KOPT-K1 (cell line): Measurements from ENCODE around the gene CERK.
A peak's percentile ranks its signal among the peaks of the same experiment; 100 is the strongest.

Experiments used
- H3K27ac ChIP-seq: fragments of 200-600 bp; sonication (generic); 2 replicates; pipeline ENCODE4 v1.5.1; 2016; ENCODE audit warnings: antibody characterized with exemption, mild to moderate bottlenecking, low read depth, low read length; ENCODE audit not compliant: poor library complexity, severe bottlenecking
- H3K36me3 ChIP-seq: fragments of 200-600 bp; sonication (generic); 2 replicates; pipeline ENCODE4 v1.5.1; 2017; ENCODE audit warnings: antibody characterized with exemption, mild to moderate bottlenecking, low read length, moderate library complexity; ENCODE audit not compliant: insufficient read depth
- H3K9me3 ChIP-seq: fragments of 200-600 bp; sonication (generic); 2 replicates; pipeline ENCODE4 v1.5.1; 2017; ENCODE audit warnings: antibody characterized with exemption, low read length, mild to moderate bottlenecking; ENCODE audit not compliant: insufficient read depth, poor library complexity, severe bottlenecking

Gene CERK

DNA sequence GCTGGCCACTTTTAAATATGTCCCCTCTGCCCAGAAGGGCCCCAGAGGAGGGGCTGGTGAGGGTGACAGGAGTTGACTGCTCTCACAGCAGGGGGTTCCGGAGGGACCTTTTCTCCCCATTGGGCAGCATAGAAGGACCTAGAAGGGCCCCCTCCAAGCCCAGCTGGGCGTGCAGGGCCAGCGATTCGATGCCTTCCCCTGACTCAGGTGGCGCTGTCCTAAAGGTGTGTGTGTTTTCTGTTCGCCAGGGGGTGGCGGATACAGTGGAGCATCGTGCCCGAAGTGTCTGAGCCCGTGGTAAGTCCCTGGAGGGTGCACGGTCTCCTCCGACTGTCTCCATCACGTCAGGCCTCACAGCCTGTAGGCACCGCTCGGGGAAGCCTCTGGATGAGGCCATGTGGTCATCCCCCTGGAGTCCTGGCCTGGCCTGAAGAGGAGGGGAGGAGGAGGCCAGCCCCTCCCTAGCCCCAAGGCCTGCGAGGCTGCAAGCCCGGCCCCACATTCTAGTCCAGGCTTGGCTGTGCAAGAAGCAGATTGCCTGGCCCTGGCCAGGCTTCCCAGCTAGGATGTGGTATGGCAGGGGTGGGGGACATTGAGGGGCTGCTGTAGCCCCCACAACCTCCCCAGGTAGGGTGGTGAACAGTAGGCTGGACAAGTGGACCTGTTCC, 71.3 kb downstream of the CERK start:
- no peak overlapping the region for H3K27ac ChIP-seq
- H3K36me3 ChIP-seq, result peaks cover 96% of the 10 kb centered on the region
- no peaks in the 10 kb centered on the region for H3K9me3 ChIP-seq

DNA sequence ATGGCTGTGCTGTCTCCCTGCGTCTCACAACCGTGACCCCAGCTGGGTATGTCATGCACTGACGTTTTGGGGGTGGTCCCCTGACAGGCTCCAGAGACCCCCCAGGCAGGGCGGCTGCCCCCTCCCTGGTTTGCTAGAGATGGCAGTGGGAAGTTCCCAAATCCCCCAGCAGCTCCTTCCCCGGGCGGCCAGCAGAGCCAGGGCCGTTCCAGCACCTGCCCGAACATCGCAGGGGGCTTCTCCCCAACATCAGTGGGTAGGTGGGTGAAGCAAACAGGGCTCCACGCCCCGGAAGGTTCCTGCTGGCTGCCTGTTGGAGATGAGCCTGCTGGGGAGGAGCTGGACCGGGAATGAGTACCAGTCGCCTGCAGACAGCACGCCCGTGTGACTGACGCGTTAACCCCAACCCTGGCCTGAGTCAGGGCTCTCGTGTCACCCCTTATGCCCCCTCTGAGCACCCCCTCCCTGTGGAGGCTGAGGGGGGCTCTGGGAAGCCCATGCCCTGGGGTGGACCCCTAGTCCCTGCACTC, 72.2 kb downstream of the CERK start:
- H3K9me3 ChIP-seq, result no peaks in the 10 kb centered on the region
- H3K36me3 ChIP-seq, result peaks cover 97% of the 10 kb centered on the region
- no peak overlapping the region for H3K27ac ChIP-seq

DNA sequence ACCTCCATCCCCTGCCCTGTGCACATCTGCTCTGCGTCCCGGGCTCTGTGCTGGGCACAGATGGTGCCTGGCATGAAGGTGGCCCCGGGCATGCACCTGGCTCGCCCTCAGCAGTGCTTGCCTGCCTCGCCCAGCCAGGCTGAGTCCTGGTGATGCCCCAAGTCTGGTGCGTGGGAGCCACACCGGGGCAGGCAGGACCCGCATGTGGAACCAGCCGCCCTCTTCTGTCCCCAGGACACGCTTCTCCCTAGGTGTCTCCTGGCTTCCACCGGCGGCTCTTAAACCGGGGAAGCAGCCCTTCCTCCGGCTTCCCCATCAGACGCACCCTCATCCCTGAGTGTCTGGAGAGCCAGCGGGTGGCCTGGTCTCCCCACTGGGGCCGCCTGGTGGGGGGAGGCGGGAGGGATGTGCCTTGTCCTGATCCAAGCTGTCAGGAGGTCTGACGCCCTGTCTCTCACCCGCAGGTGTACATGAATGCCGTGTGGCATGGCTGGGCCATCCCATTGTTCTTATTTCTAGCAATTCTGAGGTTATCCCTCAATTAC, 72.8 kb downstream of the CERK start:
- no peak overlapping the region for H3K27ac ChIP-seq
- H3K9me3 ChIP-seq, result no peaks in the 10 kb centered on the region
- H3K36me3 ChIP-seq, result peaks cover 91% of the 10 kb centered on the region

DNA sequence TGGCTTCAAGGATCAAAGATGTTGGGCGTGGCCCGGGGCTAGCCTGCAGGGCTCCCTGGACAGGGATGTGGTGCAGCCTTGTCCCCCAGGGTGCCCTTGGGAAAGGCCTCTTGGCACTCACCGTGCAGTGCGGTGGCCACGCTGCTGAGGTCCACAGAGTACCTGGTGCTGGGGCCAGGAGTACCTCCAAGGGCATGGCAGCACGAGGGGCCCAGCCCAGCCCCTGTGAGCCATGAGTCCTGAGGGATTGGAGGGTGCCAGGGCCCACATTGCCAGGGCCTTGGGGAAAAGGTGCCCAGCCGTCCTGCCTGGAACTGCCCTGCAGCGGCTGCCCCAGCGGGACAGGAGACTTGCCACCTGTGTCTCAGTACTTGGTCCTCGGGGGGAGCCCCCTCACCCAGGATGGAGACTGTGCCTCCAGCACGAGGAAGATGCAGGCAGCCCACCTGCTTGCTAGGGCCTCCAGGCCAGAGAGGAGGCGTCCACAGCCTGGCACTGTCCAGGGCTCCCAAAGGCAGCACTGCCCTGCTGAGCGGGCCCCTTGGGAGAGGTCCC, 73.7 kb downstream of the CERK start:
- Histone ChIP-seq H3K9me3 (no peaks in the 10 kb centered on the region), H3K27ac (no peak overlapping the region), H3K36me3 (peaks cover 83% of the 10 kb centered on the region)

DNA sequence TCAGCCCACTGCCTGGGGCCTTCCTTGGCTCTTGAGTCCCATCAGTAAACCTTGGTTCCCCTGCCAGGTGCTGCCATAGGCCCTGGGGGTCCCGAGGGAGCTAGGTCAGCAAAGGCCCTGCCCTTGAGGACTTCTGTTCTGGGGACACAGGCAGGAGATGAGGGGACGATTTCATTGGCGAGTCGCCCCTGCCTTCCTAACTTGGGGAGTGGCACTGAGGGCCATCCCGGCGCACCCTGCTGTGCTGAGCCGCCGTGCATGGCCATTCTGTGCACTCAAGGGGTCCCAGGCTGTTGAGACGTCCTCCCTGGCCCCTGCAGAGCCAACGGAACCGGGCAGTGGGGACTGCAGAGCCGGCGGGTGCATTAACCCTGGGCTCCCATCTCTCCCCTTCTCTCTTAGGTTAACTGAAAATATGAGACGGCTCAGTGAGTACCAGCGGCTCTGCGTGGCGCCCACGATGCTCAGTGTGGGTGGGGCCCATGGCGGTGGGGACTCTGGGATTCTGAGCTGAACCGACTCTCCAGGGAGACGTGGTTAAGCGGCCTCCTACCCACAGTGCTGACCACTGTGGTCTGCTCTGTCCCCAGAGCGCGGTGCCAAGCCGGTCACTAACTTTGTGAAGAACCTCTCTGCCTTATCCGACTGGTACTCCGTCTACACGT, 74.5 kb downstream of the CERK start:
- peaks cover 81% of the 10 kb centered on the region for H3K36me3 ChIP-seq
- no peaks in the 10 kb centered on the region for H3K9me3 ChIP-seq
- H3K27ac ChIP-seq, result no peak overlapping the region

DNA sequence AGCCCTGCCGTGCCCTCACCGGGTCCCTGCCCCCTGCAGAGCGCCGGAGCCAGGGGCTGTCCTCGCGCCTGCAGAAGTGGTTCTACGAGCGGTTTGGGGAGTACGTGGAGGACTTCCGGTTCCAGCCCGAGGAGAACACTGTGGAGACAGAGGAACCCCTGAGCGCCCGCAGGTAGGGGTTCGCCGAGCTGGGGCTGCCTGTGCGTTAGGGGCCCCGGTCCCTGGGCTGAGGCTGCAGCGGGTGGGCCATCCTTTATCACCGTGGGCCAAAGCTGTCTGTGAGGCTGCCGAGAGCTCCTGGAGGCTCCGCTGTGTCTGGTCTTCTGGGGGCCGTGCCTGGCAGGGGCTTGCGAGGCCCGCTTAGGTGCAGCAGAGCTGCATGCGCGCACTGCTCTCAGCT, 75.1 kb downstream of the CERK start:
- peaks cover 75% of the 10 kb centered on the region for H3K36me3 ChIP-seq
- no peak overlapping the region for H3K27ac ChIP-seq
- no peaks in the 10 kb centered on the region for H3K9me3 ChIP-seq

DNA sequence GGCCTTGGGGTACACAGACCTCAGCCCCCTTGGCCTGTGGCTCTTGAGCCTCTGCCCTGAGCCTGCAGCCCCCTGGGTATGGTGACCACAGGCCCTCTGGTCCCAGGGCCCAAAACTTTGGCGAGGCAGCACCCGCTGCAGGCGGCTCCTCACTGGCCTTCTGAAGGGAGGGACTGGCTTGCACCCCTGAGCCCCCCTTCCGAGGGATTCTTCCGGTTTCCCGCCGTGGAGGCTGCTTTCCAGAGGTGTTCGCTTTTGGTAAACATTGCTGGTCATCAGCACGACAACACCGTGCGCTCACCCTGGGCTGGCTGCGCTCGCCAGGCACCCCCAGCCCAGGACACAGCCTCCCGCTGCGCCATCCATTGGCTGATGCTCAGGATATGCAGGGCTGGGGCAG, 75.8 kb downstream of the CERK start:
- H3K27ac ChIP-seq, result no peak overlapping the region
- no peaks in the 10 kb centered on the region for H3K9me3 ChIP-seq
- peaks cover 67% of the 10 kb centered on the region for H3K36me3 ChIP-seq

DNA sequence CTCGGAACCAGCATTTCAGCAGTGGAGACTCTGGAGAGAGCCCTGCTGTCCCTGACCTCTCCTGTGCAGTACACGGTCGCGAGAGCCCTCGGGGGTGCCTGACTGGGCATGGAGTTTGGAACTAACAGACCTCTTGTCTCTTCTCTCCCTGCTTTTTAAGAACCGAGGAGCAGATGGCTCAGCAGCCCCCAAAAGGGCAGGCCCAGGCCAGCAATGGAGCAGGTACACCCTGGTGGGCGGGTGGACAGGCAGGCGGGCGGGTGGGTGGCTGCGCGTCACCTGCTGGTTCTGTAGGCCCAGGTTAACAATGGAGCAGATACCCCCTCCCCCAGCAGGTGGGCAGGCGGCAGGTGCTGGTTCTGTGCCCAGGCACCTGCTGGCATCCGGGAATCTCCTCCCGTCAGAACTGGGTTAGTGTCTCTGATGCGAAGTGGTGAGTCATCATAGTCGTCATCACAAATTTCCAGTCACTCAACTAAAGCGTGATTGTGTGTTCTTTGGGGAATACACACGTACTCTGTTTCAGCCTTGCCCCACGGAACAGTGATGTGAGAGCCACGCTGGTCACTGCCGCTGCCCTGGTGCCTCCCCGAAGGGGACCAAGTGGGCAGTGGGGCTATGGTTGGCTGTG, 76.7 kb downstream of the CERK start:
- peak overlapping the region; percentile 19 for H3K27ac ChIP-seq
- peaks cover 60% of the 10 kb centered on the region for H3K36me3 ChIP-seq
- no peaks in the 10 kb centered on the region for H3K9me3 ChIP-seq

DNA sequence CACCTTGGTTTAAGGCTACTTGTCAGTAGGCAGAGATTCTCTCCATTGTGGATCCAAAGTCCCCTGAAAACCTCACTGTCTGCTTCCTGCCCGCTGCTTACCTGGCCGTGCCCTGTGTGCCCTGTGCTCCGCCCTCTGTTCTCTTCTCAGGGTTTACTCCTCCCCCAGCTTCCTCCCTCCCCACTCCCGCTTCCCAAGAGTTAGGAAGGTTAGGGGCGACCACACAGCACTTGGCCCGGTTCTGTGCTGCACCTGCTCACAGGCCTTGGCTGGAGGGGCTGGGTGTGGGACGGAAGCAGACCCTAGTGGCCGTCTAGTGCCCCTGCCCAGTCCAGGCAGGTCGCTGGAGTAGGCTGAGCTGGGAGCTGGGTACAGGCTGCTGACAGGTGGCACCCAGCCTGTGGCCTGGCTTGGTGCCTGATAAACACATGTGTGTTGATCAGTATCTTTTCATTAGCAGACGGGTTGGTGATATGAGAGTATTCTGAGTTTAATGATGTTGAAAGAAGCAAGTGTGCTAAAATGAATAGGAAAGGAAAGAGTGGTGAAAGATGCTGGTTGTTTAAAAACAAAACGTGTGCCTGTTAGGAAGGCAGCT, 77.3 kb downstream of the CERK start:
- peak overlapping the region; percentile 19 for H3K27ac ChIP-seq
- no peaks in the 10 kb centered on the region for H3K9me3 ChIP-seq
- H3K36me3 ChIP-seq, result peaks cover 57% of the 10 kb centered on the region

DNA sequence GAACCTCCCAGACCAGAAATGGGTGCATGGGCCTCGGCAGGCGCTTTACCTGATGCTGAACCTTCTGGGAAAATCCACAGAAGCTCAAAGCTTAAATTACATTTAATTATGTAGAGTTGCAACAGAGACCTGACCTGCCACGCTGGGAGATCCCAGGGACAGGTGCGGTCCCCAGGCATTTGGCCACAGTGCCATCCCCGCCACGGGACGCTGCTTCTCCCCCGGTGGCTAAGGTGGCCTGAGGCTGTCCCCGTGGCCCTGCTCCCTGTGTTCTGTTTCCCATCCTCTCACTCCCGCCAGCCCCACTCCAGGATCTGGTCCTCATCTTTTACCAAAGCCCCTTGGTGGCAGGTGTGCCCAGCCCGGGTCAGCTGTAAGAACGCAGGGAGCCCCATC, 78.3 kb downstream of the CERK start:
- H3K9me3 ChIP-seq, result no peaks in the 10 kb centered on the region
- H3K36me3 ChIP-seq, result peaks cover 48% of the 10 kb centered on the region
- peak overlapping the region; percentile 19 for H3K27ac ChIP-seq

DNA sequence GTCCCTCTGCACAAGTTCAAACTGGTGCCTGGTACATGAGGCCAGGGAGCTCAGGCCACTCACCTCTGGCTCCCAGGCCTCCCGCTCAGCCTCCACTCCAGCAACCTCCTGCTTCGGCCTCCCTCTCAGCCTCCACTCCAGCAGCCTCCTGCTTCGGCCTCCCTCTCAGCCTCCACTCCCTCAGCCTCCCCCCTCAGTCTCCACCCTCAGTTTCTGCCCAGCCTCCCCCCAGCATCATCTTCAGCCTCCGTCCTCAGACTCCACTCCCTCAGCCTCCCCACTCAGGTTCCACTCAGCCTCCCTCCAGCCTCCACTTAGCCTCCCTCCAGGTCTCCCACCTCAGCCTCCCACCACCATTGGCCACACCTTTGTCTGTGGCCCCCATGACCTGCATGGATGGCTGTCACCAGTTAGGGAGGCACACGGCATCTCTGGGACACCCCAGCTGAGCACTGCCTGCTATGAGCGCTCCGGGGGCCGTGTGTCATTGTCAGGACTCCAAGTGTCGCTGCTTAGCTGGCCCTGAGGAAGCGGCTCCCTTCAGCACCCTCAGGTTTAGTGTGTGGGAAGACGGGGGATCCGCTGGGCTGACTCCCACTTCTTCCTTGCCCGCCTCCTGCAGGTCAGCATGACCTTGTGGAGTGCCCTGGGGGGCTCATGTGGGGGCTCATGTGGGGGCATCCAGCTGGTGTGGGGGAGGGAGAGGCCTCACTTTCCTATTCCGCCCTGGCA, 78.8 kb downstream of the CERK start:
- no peak overlapping the region for H3K27ac ChIP-seq
- H3K36me3 ChIP-seq, result peaks cover 42% of the 10 kb centered on the region
- no peaks in the 10 kb centered on the region for H3K9me3 ChIP-seq

DNA sequence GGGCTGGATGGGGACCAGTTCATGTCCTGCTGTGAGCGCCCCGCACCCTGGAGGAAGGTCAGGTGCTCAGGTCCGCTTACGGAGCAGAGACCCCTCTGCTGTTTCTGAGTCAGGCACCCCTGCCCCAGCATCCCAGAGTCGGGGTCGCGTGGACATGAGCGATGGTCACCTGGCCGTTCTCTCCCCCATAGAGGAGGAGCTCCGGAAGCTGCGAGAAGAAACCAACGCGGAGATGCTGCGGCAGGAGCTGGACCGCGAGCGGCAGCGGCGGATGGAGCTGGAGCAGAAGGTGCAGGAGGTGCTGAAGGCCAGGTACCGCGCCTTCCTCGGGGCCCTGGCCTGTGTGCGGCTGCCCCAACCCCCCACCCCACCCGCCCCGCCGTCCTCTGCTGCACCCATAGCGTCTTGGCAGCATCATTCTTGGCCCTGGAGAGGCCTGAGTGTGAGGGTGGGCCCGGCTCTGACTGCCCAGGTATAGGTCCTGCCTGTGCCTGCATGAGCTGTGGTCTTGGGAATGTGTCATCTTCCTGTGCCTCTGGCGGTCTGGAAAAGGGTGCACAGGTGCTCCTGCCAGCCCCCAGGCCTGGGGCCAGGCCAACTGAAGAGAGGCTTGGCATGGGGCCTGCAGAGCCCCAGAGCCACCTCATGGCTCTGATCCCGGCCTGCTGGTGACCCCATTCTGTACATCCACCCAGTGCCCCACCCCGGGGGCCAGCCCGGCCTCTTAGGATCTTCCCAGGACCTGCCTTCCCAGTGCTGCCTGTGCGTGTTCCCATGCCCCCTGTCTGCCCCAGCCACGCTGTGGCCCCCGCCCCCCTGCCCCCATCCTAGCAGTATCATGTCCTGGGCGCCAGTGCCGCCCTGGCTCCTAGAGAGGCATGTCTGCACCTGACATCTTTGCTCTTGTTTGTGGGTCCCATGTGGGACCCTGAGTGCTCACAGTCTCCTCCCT, 79.8 kb downstream of the CERK start:
- H3K9me3 ChIP-seq, result no peaks in the 10 kb centered on the region
- peaks cover 32% of the 10 kb centered on the region for H3K36me3 ChIP-seq
- no peak overlapping the region for H3K27ac ChIP-seq

DNA sequence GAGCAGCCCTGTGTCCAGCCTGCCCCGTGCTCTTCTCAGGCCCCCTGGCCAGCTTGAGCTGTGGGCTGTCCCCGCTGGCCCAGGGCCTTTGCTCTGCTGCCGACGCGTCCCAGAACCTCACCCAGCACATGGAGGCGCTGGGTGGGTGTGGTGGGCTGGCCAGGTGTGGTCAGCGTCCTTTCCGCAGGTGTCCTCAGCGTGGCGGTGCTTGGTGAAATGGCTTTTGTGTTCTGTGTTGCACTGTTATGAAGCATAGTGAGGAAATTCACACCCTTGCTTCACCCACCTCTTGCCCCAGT, 80.4 kb downstream of the CERK start:
- no peaks in the 10 kb centered on the region for H3K9me3 ChIP-seq
- peaks cover 26% of the 10 kb centered on the region for H3K36me3 ChIP-seq
- no peak overlapping the region for H3K27ac ChIP-seq
